ENCODE data around the gene METAP2. TPM values are rescaled to one million over a fixed set of nuclear protein-coding genes. Genes with fewer than 3 reads are reported as not detected.

Gene METAP2
- total RNA-seq, 1 experiment from 2014 or later = 86.1 TPM

DNA sequence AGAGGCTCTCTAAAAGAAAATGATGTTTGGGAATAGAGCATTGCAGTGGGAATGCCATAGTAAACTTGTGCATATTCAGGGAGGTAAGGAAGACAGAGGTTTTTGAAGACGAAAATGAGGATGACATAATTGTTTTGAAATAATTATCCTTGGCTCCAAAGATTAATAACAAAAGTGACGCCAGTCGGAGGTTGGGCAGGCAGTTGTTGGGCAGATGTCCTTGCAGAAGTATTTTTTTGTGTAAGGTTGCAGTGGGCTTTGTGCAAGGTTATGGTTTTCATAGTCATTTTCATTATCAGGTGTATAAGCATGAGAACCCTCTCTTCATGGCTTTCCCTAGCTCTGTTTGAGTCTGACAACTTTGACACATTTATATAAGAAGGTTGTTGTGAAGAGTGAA lies 35.3 kb downstream of the METAP2 start:
- CTCF ChIA-PET = interaction anchor here (0.6 kb wide), 3 partner anchors 8 to 436 kb away, joined by 4 to 11 read pairs (median 9); partner anchors contain the start of gene NR2C1
- peaks cover 34% of the 10 kb centered on the region for H3K36me3 ChIP-seq (ENCODE audit: control insufficient read depth, insufficient read depth, low read length)
- no peaks in the 10 kb centered on the region for H3K4me1 ChIP-seq (ENCODE audit: control insufficient read depth, insufficient read depth, low read length)

DNA sequence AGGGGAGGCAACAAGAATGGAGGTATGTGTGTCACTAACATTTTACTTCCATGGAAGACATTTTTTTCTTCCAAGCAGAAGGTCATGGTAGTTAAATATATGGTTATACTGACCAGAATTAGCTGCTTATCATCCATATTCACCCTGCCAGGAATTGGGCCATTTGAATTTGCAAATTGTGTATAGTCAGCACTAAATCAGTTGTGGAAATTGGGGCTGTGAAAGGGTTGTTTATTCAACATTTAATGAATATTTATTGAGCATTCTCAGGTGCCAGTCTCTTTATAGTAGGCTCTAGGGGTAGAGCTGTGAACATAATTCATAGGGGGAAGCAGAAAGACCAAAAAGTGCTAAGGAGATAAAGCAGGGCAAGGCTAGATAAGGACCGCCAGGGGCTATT lies 38.0 kb downstream of the METAP2 start:
- in situ Hi-C loops (cut with HindIII; ENCODE audit: low pct_unique_long_range_greater_than_20kb, low sequenced_read_pairs) = no loop called here

More for the DNA sequence above, 35.3 kb downstream of the METAP2 start:
- intact Hi-C loops (cut with micrococcal nuclease; ENCODE audit: unreplicated experiment) (no loop called here), in situ Hi-C loops (cut with HindIII; ENCODE audit: low pct_unique_long_range_greater_than_20kb, low sequenced_read_pairs) (no loop called here)
- Histone ChIP-seq H3K27me3 (ENCODE audit: control insufficient read depth, insufficient read depth, low read length) (no peaks in the 10 kb centered on the region), H3K9me3 (ENCODE audit: control insufficient read depth, insufficient read depth, low read depth, low read length) (no peaks in the 10 kb centered on the region), H3K27ac (ENCODE audit: low read length) (no peak overlapping the region), H3K4me3 (ENCODE audit: low read depth in 2 of 2, low read length in 2 of 2) (no peak overlapping the region)
- BruUV-seq (replicated peaks) = no TSS peak
- TF ChIP-seq, protein P1, sequence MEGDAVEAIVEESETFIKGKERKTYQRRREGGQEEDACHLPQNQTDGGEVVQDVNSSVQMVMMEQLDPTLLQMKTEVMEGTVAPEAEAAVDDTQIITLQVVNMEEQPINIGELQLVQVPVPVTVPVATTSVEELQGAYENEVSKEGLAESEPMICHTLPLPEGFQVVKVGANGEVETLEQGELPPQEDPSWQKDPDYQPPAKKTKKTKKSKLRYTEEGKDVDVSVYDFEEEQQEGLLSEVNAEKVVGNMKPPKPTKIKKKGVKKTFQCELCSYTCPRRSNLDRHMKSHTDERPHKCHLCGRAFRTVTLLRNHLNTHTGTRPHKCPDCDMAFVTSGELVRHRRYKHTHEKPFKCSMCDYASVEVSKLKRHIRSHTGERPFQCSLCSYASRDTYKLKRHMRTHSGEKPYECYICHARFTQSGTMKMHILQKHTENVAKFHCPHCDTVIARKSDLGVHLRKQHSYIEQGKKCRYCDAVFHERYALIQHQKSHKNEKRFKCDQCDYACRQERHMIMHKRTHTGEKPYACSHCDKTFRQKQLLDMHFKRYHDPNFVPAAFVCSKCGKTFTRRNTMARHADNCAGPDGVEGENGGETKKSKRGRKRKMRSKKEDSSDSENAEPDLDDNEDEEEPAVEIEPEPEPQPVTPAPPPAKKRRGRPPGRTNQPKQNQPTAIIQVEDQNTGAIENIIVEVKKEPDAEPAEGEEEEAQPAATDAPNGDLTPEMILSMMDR (IDR thresholded peaks at IDR 0.05) = no peak
- TF ChIP-seq SIN3A (IDR thresholded peaks at IDR 0.05; ENCODE audit: borderline replicate concordance, insufficient read depth, low read depth, low read length) (no peak), POLR2AphosphoS5 (IDR thresholded peaks at IDR 0.05; ENCODE audit: low read depth, low read length) (no peak), TCF7L2 (IDR thresholded peaks at IDR 0.05; ENCODE audit: low read depth, low read length) (no peak)
- TF ChIP-seq, protein P2, sequence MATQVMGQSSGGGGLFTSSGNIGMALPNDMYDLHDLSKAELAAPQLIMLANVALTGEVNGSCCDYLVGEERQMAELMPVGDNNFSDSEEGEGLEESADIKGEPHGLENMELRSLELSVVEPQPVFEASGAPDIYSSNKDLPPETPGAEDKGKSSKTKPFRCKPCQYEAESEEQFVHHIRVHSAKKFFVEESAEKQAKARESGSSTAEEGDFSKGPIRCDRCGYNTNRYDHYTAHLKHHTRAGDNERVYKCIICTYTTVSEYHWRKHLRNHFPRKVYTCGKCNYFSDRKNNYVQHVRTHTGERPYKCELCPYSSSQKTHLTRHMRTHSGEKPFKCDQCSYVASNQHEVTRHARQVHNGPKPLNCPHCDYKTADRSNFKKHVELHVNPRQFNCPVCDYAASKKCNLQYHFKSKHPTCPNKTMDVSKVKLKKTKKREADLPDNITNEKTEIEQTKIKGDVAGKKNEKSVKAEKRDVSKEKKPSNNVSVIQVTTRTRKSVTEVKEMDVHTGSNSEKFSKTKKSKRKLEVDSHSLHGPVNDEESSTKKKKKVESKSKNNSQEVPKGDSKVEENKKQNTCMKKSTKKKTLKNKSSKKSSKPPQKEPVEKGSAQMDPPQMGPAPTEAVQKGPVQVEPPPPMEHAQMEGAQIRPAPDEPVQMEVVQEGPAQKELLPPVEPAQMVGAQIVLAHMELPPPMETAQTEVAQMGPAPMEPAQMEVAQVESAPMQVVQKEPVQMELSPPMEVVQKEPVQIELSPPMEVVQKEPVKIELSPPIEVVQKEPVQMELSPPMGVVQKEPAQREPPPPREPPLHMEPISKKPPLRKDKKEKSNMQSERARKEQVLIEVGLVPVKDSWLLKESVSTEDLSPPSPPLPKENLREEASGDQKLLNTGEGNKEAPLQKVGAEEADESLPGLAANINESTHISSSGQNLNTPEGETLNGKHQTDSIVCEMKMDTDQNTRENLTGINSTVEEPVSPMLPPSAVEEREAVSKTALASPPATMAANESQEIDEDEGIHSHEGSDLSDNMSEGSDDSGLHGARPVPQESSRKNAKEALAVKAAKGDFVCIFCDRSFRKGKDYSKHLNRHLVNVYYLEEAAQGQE (IDR thresholded peaks at IDR 0.05; ENCODE audit: insufficient read depth in 1 of 2, low read depth in 2 of 2, low read length in 1 of 2) = no peak
- DNase-seq (ENCODE audit: low read depth, low spot score) (no peak), ATAC-seq (no peak)
- POLR2A ChIA-PET = interaction anchor here (0.6 kb wide), 1 partner anchor 998 kb away, joined by 12 read pairs; no protein-coding TSS in a partner anchor

More for the DNA sequence above, 38.0 kb downstream of the METAP2 start:
- POLR2A ChIA-PET = no interaction called here
- no peak for DNase-seq (ENCODE audit: low read depth, low spot score)
- ATAC-seq = no peak
- CTCF ChIA-PET = no interaction called here
- no TSS peak for BruUV-seq (replicated peaks)
- TF ChIP-seq, protein P2 (IDR thresholded peaks at IDR 0.05; ENCODE audit: insufficient read depth in 1 of 2, low read depth in 2 of 2, low read length in 1 of 2) = no peak
- TF ChIP-seq TCF7L2 (IDR thresholded peaks at IDR 0.05; ENCODE audit: low read depth, low read length) (no peak), POLR2AphosphoS5 (IDR thresholded peaks at IDR 0.05; ENCODE audit: low read depth, low read length) (no peak), SIN3A (IDR thresholded peaks at IDR 0.05; ENCODE audit: borderline replicate concordance, insufficient read depth, low read depth, low read length) (no peak)
- TF ChIP-seq, protein P1 (IDR thresholded peaks at IDR 0.05) = no peak
- H3K4me3 ChIP-seq (ENCODE audit: low read depth in 2 of 2, low read length in 2 of 2) = no peak overlapping the region
- H3K27me3 ChIP-seq (ENCODE audit: control insufficient read depth, insufficient read depth, low read length) = no peaks in the 10 kb centered on the region
- H3K27ac ChIP-seq (ENCODE audit: low read length) = no peak overlapping the region
- H3K36me3 ChIP-seq (ENCODE audit: control insufficient read depth, insufficient read depth, low read length) = peaks cover 37% of the 10 kb centered on the region
- no peaks in the 10 kb centered on the region for H3K9me3 ChIP-seq (ENCODE audit: control insufficient read depth, insufficient read depth, low read depth, low read length)
- H3K4me1 ChIP-seq (ENCODE audit: control insufficient read depth, insufficient read depth, low read length) = no peaks in the 10 kb centered on the region
- intact Hi-C loops (cut with micrococcal nuclease; ENCODE audit: unreplicated experiment) = no loop called here

Data from Panc1 (cell line).